Upper lobe of left lung (tissue), 4 donors: Measurements from ENCODE around the gene LYRM1.

ENCODE experiments used
- CTCF ChIP-seq, 6 experiments: fragments of 450-650 bp in 4 of 6; fragments of 200-600 bp in 2 of 6; sonication (generic) in 2 of 6; IDR thresholded peaks; one replicate each; pipeline ENCODE4 v1.5.1; 2016 to 2019; ENCODE audit warnings: antibody characterized with exemption in 6 of 6
- POLR2AphosphoS5 ChIP-seq, 2 donors: sonication (generic); formaldehyde crosslinking; IDR thresholded peaks; one replicate each; pipeline ENCODE4 v1.5.1; 2017; ENCODE audit warnings: antibody characterized with exemption in 2 of 2

DNA sequence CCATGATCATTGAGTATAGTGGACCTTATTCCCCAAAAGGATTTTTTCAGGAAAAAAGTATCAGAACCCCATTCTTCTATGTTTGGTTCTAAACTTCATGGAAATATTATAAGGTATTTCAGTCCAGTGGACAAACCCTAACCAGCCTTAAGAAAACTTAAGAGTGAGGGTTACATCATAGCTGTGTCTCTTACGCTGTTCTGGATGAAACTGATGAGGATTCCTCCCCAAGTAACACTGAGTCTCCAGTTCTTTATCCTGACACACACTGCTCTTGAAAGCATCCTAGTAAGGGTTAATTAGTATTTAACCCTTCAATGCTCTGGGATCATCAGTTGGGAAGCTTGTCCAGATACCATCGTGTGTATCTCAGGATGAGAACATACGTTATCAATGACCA, 5.0 kb downstream of the LYRM1 start:
- TF ChIP-seq POLR2AphosphoS5 (IDR thresholded peaks at IDR 0.05) (no peak), CTCF (IDR thresholded peaks at IDR 0.05) (no peak)
